Measurements from ENCODE around the gene PTPN3. TPM values are rescaled to one million over a fixed set of nuclear protein-coding genes. Genes with fewer than 3 reads are reported as not detected.

The PTPN3 gene
- total RNA-seq, 1 experiment from 2014 or later: 20.2 TPM

DNA sequence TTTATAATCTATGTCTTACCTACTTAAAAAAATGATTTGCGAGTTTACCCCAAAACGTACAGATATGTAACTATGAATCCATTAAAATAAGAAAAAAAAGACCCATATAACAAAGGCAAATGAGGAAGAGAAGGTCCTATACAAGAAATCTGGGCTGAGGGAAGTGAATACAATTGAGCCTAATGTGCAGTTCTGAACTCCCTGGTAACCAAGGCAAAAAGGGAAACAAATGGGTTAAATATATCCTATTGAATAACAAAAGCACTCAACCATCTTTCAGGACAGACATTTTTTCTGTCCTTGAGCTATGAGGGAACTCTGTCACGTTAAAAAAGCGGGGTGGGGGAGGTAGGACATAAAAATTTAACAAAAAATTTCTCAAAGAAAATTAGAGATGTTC, 78.6 kb downstream of the PTPN3 start:
- Histone ChIP-seq H3K9me3 (ENCODE audit: insufficient read depth, low read depth) (no peaks in the 10 kb centered on the region), H4K20me1 (ENCODE audit: insufficient read depth) (no peaks in the 10 kb centered on the region), H3K36me3 (ENCODE audit: low read depth) (peaks cover 36% of the 10 kb centered on the region), H3K4me1 (replicated peaks; ENCODE audit: insufficient read depth) (no peaks in the 10 kb centered on the region), H3F3A (ENCODE audit: insufficient read depth, low read depth) (no peaks in the 10 kb centered on the region), H3K4me2 (no peak overlapping the region), H3K27me3 (ENCODE audit: insufficient read depth, low read depth) (no peaks in the 10 kb centered on the region), H3K79me2 (ENCODE audit: low read depth) (no peaks in the 10 kb centered on the region), H2AFZ (no peak overlapping the region), H3K4me3 (no peak overlapping the region), H3K9me2 (ENCODE audit: insufficient read depth) (no peaks in the 10 kb centered on the region), H3K27ac (no peak overlapping the region)
- no TSS peak for BruUV-seq (replicated peaks)
- no peak for TF ChIP-seq EZH2 (IDR thresholded peaks at IDR 0.05; ENCODE audit: low read depth)
- TF ChIP-seq, protein P1, sequence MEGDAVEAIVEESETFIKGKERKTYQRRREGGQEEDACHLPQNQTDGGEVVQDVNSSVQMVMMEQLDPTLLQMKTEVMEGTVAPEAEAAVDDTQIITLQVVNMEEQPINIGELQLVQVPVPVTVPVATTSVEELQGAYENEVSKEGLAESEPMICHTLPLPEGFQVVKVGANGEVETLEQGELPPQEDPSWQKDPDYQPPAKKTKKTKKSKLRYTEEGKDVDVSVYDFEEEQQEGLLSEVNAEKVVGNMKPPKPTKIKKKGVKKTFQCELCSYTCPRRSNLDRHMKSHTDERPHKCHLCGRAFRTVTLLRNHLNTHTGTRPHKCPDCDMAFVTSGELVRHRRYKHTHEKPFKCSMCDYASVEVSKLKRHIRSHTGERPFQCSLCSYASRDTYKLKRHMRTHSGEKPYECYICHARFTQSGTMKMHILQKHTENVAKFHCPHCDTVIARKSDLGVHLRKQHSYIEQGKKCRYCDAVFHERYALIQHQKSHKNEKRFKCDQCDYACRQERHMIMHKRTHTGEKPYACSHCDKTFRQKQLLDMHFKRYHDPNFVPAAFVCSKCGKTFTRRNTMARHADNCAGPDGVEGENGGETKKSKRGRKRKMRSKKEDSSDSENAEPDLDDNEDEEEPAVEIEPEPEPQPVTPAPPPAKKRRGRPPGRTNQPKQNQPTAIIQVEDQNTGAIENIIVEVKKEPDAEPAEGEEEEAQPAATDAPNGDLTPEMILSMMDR (conservative IDR thresholded peaks at IDR 0.05): no peak
- CTCF ChIA-PET: no interaction called here
- intact Hi-C loops (cut with micrococcal nuclease; ENCODE audit: unreplicated experiment): no loop called here
- POLR2A ChIA-PET (ENCODE audit: unreplicated experiment): interaction anchor here (0.6 kb wide), 1 partner anchor 33 kb away, joined by 4 read pairs; no protein-coding TSS in a partner anchor
- no peak for DNase-seq

DNA sequence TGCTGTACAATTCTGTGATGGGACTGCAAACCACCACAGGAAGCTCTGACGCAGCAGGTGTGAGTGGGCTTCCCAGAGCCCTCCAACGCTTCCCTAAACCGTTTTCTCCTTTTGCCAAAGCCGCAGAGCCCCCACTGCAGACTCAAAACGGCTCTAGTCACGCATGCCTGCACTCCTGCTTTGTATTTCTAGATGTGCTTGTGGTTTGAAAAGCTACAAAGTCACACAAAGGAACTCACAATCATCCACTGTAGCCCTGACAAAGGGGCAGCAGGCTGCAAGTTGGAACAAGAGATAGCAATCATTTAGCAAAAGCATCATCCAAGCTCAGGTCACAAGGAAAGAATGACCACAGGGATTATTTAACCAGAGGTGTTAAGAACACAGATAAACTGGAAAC, 79.3 kb downstream of the PTPN3 start:
- BruUV-seq (replicated peaks): no TSS peak
- CTCF ChIA-PET: no interaction called here

DNA sequence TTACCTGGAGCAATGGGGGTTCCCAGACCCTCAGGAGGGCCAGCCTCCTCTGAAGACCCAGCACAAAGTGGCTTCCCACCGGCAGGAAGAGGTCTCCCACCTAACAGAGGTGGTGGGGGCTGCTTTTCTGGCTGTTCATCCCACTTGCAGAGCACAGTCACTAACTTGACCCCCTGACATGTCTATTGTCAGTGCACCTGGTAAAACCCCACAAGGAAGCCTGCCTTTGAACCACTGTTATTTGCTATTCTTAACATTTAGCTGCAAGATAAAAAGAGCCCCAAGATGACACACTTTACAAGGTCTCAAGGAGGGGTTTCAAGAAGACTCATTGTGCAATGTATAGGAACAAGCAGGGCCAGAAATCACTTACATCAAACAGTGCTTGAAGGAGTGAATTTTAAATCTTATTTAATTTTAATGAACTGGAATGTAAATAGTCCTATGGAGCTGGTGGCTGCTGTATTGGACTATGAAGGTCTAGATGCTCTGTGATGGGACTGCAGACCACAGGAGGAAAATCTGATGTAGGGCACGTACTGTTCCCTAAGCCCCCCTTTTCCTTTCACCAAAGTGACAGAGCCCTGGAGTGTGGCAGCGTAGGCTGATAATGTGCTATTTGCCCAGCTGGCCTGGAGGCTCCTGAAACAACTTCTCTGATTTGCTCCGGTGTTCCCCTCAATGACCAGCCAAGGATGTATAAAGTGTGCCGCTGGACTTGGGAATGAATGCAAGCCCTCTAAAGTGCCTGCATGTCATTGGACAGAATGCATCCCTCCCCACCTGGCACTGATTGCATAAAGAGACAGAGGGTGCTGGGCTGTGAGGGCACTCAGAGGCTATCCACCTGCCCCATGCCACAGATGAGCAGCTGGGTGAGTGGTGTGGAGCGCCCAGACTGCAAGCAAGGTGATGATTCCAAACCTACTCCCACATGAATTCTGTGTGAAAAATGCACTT, 80.2 kb downstream of the PTPN3 start:
- Histone ChIP-seq H3K36me3 (ENCODE audit: low read depth) (peaks cover 34% of the 10 kb centered on the region; the same call in 1 of the 2 replicates), H3K4me3 (no peak overlapping the region), H2AFZ (no peak overlapping the region), H3K4me1 (replicated peaks; ENCODE audit: insufficient read depth) (no peaks in the 10 kb centered on the region), H3K4me2 (no peak overlapping the region), H4K20me1 (ENCODE audit: insufficient read depth) (no peaks in the 10 kb centered on the region), H3K9me3 (ENCODE audit: insufficient read depth, low read depth) (no peaks in the 10 kb centered on the region), H3F3A (ENCODE audit: insufficient read depth, low read depth) (no peaks in the 10 kb centered on the region), H3K79me2 (ENCODE audit: low read depth) (no peaks in the 10 kb centered on the region), H3K27me3 (ENCODE audit: insufficient read depth, low read depth) (no peaks in the 10 kb centered on the region), H3K27ac (no peak overlapping the region), H3K9me2 (ENCODE audit: insufficient read depth) (no peaks in the 10 kb centered on the region)
- ChIA-PET POLR2A (ENCODE audit: unreplicated experiment) (no interaction called here), CTCF (no interaction called here)
- BruUV-seq (replicated peaks): no TSS peak
- no peak for DNase-seq
- intact Hi-C loops (cut with micrococcal nuclease; ENCODE audit: unreplicated experiment): no loop called here
- TF ChIP-seq EZH2 (IDR thresholded peaks at IDR 0.05; ENCODE audit: low read depth): no peak
- TF ChIP-seq, protein P1 (conservative IDR thresholded peaks at IDR 0.05): no peak

More for the DNA sequence above, 79.3 kb downstream of the PTPN3 start:
- H3K36me3 ChIP-seq (ENCODE audit: low read depth): peaks cover 34% of the 10 kb centered on the region; the same call in 1 of the 2 replicates
- POLR2A ChIA-PET (ENCODE audit: unreplicated experiment): no interaction called here
- no peaks in the 10 kb centered on the region for H3K79me2 ChIP-seq (ENCODE audit: low read depth)
- H4K20me1 ChIP-seq (ENCODE audit: insufficient read depth): no peaks in the 10 kb centered on the region
- intact Hi-C loops (cut with micrococcal nuclease; ENCODE audit: unreplicated experiment): no loop called here
- no peaks in the 10 kb centered on the region for H3K9me3 ChIP-seq (ENCODE audit: insufficient read depth, low read depth)
- no peaks in the 10 kb centered on the region for H3F3A ChIP-seq (ENCODE audit: insufficient read depth, low read depth)
- no peak for DNase-seq
- no peak overlapping the region for H3K4me3 ChIP-seq
- no peaks in the 10 kb centered on the region for H3K9me2 ChIP-seq (ENCODE audit: insufficient read depth)
- no peak overlapping the region for H3K4me2 ChIP-seq
- no peaks in the 10 kb centered on the region for H3K4me1 ChIP-seq (replicated peaks; ENCODE audit: insufficient read depth)
- no peak overlapping the region for H3K27ac ChIP-seq
- TF ChIP-seq EZH2 (IDR thresholded peaks at IDR 0.05; ENCODE audit: low read depth): no peak
- TF ChIP-seq, protein P1 (conservative IDR thresholded peaks at IDR 0.05): no peak
- H2AFZ ChIP-seq: no peak overlapping the region
- H3K27me3 ChIP-seq (ENCODE audit: insufficient read depth, low read depth): no peaks in the 10 kb centered on the region
